Mesenchymal stem cell (in vitro differentiated cells and primary cell): ENCODE measurements around the gene KIAA0513.

ENCODE experiments used
- DNase-seq: peaks from one replicate; pipeline ENCODE4 v3.0.0-alpha.2; 2013
- H2AFZ ChIP-seq: one replicate; pipeline ENCODE4 v1.6.1; 2013; ENCODE audit warnings: low read depth, mild to moderate bottlenecking, control low read depth, inconsistent platforms, low read length, moderate library complexity
- H2AK5ac ChIP-seq: 2 replicates; pipeline ENCODE4 v1.6.1; 2013; ENCODE audit warnings: low read length, moderate library complexity, mild to moderate bottlenecking, inconsistent platforms; ENCODE audit not compliant: severe bottlenecking
- H2BK120ac ChIP-seq: one replicate; pipeline ENCODE4 v1.6.1; 2013; ENCODE audit warnings: low read depth, mild to moderate bottlenecking, inconsistent platforms, low read length, moderate library complexity
- H2BK12ac ChIP-seq, 2 experiments: one replicate each; pipeline ENCODE4 v1.6.1; 2013; ENCODE audit warnings: inconsistent platforms in 2 of 2, low read length in 2 of 2, mild to moderate bottlenecking in 2 of 2, moderate library complexity in 2 of 2, control low read depth in 1 of 2
- H2BK15ac ChIP-seq: one replicate; pipeline ENCODE4 v1.6.1; 2013; ENCODE audit warnings: mild to moderate bottlenecking, low read depth, inconsistent platforms; ENCODE audit not compliant: poor library complexity, severe bottlenecking
- H2BK5ac ChIP-seq: 2 replicates; pipeline ENCODE4 v1.6.1; 2013; ENCODE audit warnings: low read depth, mild to moderate bottlenecking, low read length, control low read depth, inconsistent platforms; ENCODE audit not compliant: poor library complexity, severe bottlenecking
- H3K14ac ChIP-seq, 2 experiments: one replicate each; pipeline ENCODE4 v1.6.1; 2013; ENCODE audit warnings: inconsistent platforms in 2 of 2, low read length in 2 of 2, control low read depth in 1 of 2, mild to moderate bottlenecking in 1 of 2, moderate library complexity in 1 of 2
- H3K18ac ChIP-seq, 2 experiments: one replicate each; pipeline ENCODE4 v1.6.1; 2013; ENCODE audit warnings: inconsistent platforms in 2 of 2, low read length in 2 of 2, control low read depth in 1 of 2, low read depth in 1 of 2, mild to moderate bottlenecking in 1 of 2
- H3K23ac ChIP-seq, 2 experiments: one replicate each; pipeline ENCODE4 v1.6.1; 2013; ENCODE audit warnings: inconsistent platforms in 2 of 2, low read length in 2 of 2, mild to moderate bottlenecking in 2 of 2, moderate library complexity in 2 of 2, control low read depth in 1 of 2
- H3K27ac ChIP-seq: 2 replicates; pipeline ENCODE4 v1.5.1; 2013; ENCODE audit warnings: mild to moderate bottlenecking, moderate library complexity, low read length, control low read depth, inconsistent platforms; ENCODE audit not compliant: poor library complexity, severe bottlenecking
- H3K27me3 ChIP-seq, 2 experiments: 2 replicates each; pipeline versions ENCODE4 v1.6.1 to v1.7.0; 2013; ENCODE audit warnings: low read length in 2 of 2, mild to moderate bottlenecking in 2 of 2, moderate library complexity in 2 of 2, control low read depth in 1 of 2, inconsistent platforms in 1 of 2; ENCODE audit not compliant: control insufficient read depth in 1 of 2, insufficient read depth in 1 of 2
- H3K36me3 ChIP-seq, 2 experiments: 2 replicates each; pipeline versions ENCODE4 v1.6.1 to v1.7.0; 2013; ENCODE audit warnings: low read length in 2 of 2, control low read depth in 1 of 2, inconsistent platforms in 1 of 2, low read depth in 1 of 2, mild to moderate bottlenecking in 1 of 2; ENCODE audit not compliant: insufficient read depth in 2 of 2, control insufficient read depth in 1 of 2
- H3K4ac ChIP-seq, 2 experiments: one replicate each; pipeline ENCODE4 v1.6.1; 2013; ENCODE audit warnings: inconsistent platforms in 2 of 2, low read length in 2 of 2, mild to moderate bottlenecking in 2 of 2, moderate library complexity in 2 of 2, control low read depth in 1 of 2, low read depth in 1 of 2
- H3K4me1 ChIP-seq: 2 replicates; pipeline ENCODE4 v1.6.1; 2013; ENCODE audit warnings: low read depth, low read length, control low read depth; ENCODE audit not compliant: control insufficient read depth, insufficient read depth
- H3K4me2 ChIP-seq: 2 replicates; pipeline ENCODE4 v1.6.1; 2013; ENCODE audit warnings: low read length, mild to moderate bottlenecking, inconsistent platforms; ENCODE audit not compliant: poor library complexity, severe bottlenecking
- H3K4me3 ChIP-seq, 2 experiments: 2 replicates each; pipeline versions ENCODE4 v1.5.1 to v1.7.0; 2013; ENCODE audit warnings: low read length in 2 of 2, mild to moderate bottlenecking in 2 of 2, control low read depth in 1 of 2, low read depth in 1 of 2; ENCODE audit not compliant: insufficient read depth in 1 of 2
- H3K79me1 ChIP-seq: replicated peaks from 2 replicates; pipeline ENCODE4 v1.6.1; 2013; ENCODE audit warnings: mild to moderate bottlenecking, control low read depth, low read length, inconsistent platforms; ENCODE audit not compliant: poor library complexity, severe bottlenecking
- H3K9ac ChIP-seq: 2 replicates; pipeline ENCODE4 v1.7.0; 2013; ENCODE audit warnings: mild to moderate bottlenecking, low read length, moderate library complexity
- H3K9me3 ChIP-seq: 2 replicates; pipeline ENCODE4 v1.7.0; 2013; ENCODE audit warnings: mild to moderate bottlenecking, low read length; ENCODE audit not compliant: control insufficient read depth
- H4K8ac ChIP-seq: one replicate; pipeline ENCODE4 v1.6.1; 2013; ENCODE audit warnings: inconsistent platforms, mild to moderate bottlenecking, low read length, moderate library complexity
- H4K91ac ChIP-seq: one replicate; pipeline ENCODE4 v1.6.1; 2013; ENCODE audit warnings: mild to moderate bottlenecking, low read length, inconsistent platforms
- WGBS: methylation state at CpG from one replicate; pipeline ENCODE4 v1.1.7; 2013; ENCODE audit warnings: mixed read lengths; 5-methylcytosine and 5-hydroxymethylcytosine counted together

KIAA0513 gene

DNA sequence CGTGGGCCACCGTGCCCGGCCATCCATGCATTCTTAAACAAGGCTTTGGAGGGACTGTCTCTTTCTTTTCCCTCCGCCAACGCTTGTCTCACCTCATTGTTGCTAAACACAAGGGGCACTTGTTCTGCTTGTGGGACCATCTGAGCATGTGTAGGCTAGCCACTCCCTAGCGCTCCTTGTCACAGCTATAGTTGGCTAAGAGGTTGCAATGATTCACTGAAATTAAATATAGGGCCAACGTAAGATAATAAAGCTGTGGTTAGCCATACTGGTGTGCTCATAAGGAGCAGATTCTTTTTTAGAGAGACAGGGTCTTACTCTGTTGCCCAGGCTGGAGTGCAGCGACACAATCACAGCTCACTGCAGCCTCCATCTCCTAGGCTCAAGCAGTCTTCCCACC lies 41.2 kb downstream of the KIAA0513 start:
- Histone ChIP-seq H3K36me3 (peaks cover 32 to 46% of the 10 kb centered on the region in 2 experiments), H3K14ac (no peak overlapping the region), H3K4me2 (no peak overlapping the region), H3K9ac (no peak overlapping the region), H4K91ac (no peak overlapping the region), H3K18ac (no peak overlapping the region), H3K79me1 (peaks cover 1% of the 10 kb centered on the region), H3K9me3 (no peaks in the 10 kb centered on the region), H2BK120ac (no peak overlapping the region), H3K4me3 (no peak overlapping the region), H2AFZ (no peak overlapping the region), H3K27me3 (no peaks in the 10 kb centered on the region), H2BK5ac (no peak overlapping the region), H3K4me1 (peaks cover 1% of the 10 kb centered on the region), H4K8ac (no peak overlapping the region), H2BK12ac (no peak overlapping the region), H2BK15ac (no peak overlapping the region), H3K27ac (no peak overlapping the region), H2AK5ac (no peak overlapping the region), H3K4ac (no peak overlapping the region), H3K23ac (no peak overlapping the region)
- 97% methylated on average over 8 of the region's 8 CpGs for WGBS
- DNase-seq = no peak

GRCh38 chr16:85069171-85069570 lies 41.6 kb downstream of the KIAA0513 start:
- no peak overlapping the region for H4K8ac ChIP-seq

GRCh38 chr16:85072076-85072860 lies 44.7 kb downstream of the KIAA0513 start:
- Histone ChIP-seq H3K27me3 (no peaks in the 10 kb centered on the region), H2BK5ac (no peak overlapping the region), H2BK120ac (no peak overlapping the region), H2BK15ac (no peak overlapping the region), H3K14ac (no peak overlapping the region), H2AFZ (no peak overlapping the region), H4K91ac (no peak overlapping the region), H3K36me3 (peaks cover 38 to 59% of the 10 kb centered on the region in 2 experiments), H3K9ac (peak overlapping the region; percentile 55), H3K79me1 (peaks cover 1% of the 10 kb centered on the region), H3K9me3 (no peaks in the 10 kb centered on the region), H3K4ac (no peak overlapping the region), H3K4me1 (no peaks in the 10 kb centered on the region), H3K18ac (no peak overlapping the region), H3K4me2 (no peak overlapping the region), H2AK5ac (no peak overlapping the region), H3K27ac (no peak overlapping the region), H3K23ac (no peak overlapping the region), H4K8ac (no peak overlapping the region), H2BK12ac (no peak overlapping the region), H3K4me3 (peak overlapping the region in 1 of 2 experiments; percentile 7)
- DNase-seq = no peak
- WGBS = 98% methylated on average over 6 of the region's 8 CpGs

More at GRCh38 chr16:85069171-85069570, 41.6 kb downstream of the KIAA0513 start:
- H3K4me3 ChIP-seq = no peak overlapping the region
- no peak overlapping the region for H3K23ac ChIP-seq
- H3K9ac ChIP-seq = no peak overlapping the region
- no peak overlapping the region for H3K27ac ChIP-seq
- H2BK5ac ChIP-seq = no peak overlapping the region
- H2BK15ac ChIP-seq = no peak overlapping the region
- H2AFZ ChIP-seq = no peak overlapping the region
- no peak overlapping the region for H4K91ac ChIP-seq
- no peaks in the 10 kb centered on the region for H3K27me3 ChIP-seq
- no peak overlapping the region for H2BK12ac ChIP-seq
- H3K9me3 ChIP-seq = no peaks in the 10 kb centered on the region
- H3K4me1 ChIP-seq = peaks cover 1% of the 10 kb centered on the region
- no peak overlapping the region for H3K18ac ChIP-seq
- no peak overlapping the region for H3K4ac ChIP-seq
- H3K36me3 ChIP-seq = peaks cover 32 to 46% of the 10 kb centered on the region in 2 experiments
- DNase-seq = no peak
- H3K14ac ChIP-seq = no peak overlapping the region
- H2AK5ac ChIP-seq = no peak overlapping the region
- H3K79me1 ChIP-seq = peaks cover 1% of the 10 kb centered on the region
- no peak overlapping the region for H2BK120ac ChIP-seq
- no peak overlapping the region for H3K4me2 ChIP-seq
- WGBS = 96% methylated on average over 7 of the region's 7 CpGs

- 94% methylated on average over 11 of the region's 13 CpGs for WGBS
These were observed 45.4 kb downstream of the KIAA0513 start for GRCh38 chr16:85072947-85073346.

More at GRCh38 chr16:85072947-85073346, 45.4 kb downstream of the KIAA0513 start:
- H3K14ac ChIP-seq = no peak overlapping the region
- H3K27me3 ChIP-seq = no peaks in the 10 kb centered on the region
- DNase-seq = no peak
- H4K8ac ChIP-seq = no peak overlapping the region
- no peak overlapping the region for H3K23ac ChIP-seq
- no peak overlapping the region for H2BK15ac ChIP-seq
- H3K4me1 ChIP-seq = no peaks in the 10 kb centered on the region
- H3K79me1 ChIP-seq = no peaks in the 10 kb centered on the region
- no peak overlapping the region for H3K27ac ChIP-seq
- H3K4me2 ChIP-seq = no peak overlapping the region
- H3K9ac ChIP-seq = peak overlapping the region; percentile 63
- no peak overlapping the region for H4K91ac ChIP-seq
- no peak overlapping the region for H2BK5ac ChIP-seq
- peaks cover 39 to 58% of the 10 kb centered on the region in 2 experiments for H3K36me3 ChIP-seq
- no peak overlapping the region for H3K4ac ChIP-seq
- H2AFZ ChIP-seq = no peak overlapping the region
- no peak overlapping the region for H2BK12ac ChIP-seq
- no peak overlapping the region for H3K18ac ChIP-seq
- H3K9me3 ChIP-seq = no peaks in the 10 kb centered on the region
- peak overlapping the region in 1 of 2 experiments; percentile 7 for H3K4me3 ChIP-seq
- no peak overlapping the region for H2BK120ac ChIP-seq
- no peak overlapping the region for H2AK5ac ChIP-seq
